Activated naive CD8-positive, alpha-beta T cell treated with anti-CD3 and anti-CD28 coated beads, Interleukin-2, amount 50 U/mL, for 24 hours (primary cell): ENCODE measurements around the gene RHOH.

Source experiments
- ATAC-seq: fragments of 150-1000 bp; cut with Tn5 transposase; one replicate; pipeline ENCODE4 v1.10.0; 2021
- DNase-seq: peaks from one replicate; pipeline ENCODE4 v3.0.0; 2021
- H3K27ac Mint-ChIP-seq: one replicate; pipeline ENCODE4 v1.8.0; 2021; ENCODE audit warnings: mild to moderate bottlenecking, mixed read lengths
- H3K27me3 Mint-ChIP-seq: one replicate; pipeline ENCODE4 v1.8.0; 2021; ENCODE audit warnings: mixed read lengths
- H3K36me3 Mint-ChIP-seq: one replicate; pipeline ENCODE4 v1.8.0; 2021; ENCODE audit warnings: low read depth, mixed read lengths
- H3K4me1 Mint-ChIP-seq: one replicate; pipeline ENCODE4 v1.8.0; 2021; ENCODE audit warnings: mixed read lengths
- H3K4me3 Mint-ChIP-seq: one replicate; pipeline ENCODE4 v1.8.0; 2021; ENCODE audit warnings: mild to moderate bottlenecking, moderate library complexity, mixed read lengths
- H3K9me3 Mint-ChIP-seq: one replicate; pipeline ENCODE4 v1.8.0; 2021; ENCODE audit warnings: mixed read lengths

The RHOH gene

DNA sequence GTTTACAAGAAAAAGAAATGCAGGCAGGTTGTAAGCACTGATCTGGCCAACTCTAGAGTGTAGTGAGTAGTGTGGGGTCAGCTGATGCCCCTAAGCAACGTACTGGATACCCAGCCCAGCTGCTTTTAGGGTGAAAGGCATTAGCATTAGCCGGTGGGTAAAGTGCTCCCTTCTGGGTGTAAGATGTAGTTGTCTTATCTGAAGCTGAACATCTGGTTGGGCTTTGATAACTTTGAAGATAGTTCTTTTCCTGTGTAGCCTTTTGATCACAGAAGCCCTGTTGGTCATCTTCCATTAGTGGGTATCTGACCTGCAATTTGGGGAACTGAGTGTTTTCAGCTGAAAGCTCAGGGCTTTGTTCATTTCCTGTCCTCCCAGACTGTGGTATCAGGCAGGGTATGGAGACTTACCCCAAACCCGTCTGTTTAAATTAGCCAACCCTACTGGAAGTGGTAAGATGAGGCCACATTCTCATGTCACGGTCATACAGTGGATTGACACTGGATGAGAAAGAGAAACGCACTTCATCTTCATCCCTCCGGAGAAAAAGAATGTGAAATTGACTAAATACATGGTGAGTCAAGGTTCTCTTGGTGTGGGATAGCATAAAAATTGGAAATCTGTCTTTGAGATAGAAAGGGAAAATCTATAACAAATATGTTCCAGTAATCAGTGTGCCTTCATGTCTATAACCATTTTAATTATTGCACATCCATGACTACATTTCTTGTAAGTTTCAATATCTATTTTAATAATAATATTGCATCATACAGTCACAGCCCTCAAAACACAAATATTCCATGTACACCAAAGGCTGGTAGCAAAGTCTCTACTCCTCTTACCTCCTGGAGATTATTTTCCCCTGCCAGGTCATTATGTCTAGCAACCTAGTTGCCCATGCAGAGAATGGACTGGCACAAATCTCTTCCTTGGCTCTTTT, 8.7 kb downstream of the RHOH start:
- H3K4me1 Mint-ChIP-seq: peaks cover 87% of the 10 kb centered on the region
- no peaks in the 10 kb centered on the region for H3K9me3 Mint-ChIP-seq
- DNase-seq: no peak
- peak overlapping the region; percentile 97 for H3K27ac Mint-ChIP-seq
- H3K4me3 Mint-ChIP-seq: peak overlapping the region; percentile 98
- H3K27me3 Mint-ChIP-seq: no peaks in the 10 kb centered on the region
- peak; percentile 69 for ATAC-seq
- H3K36me3 Mint-ChIP-seq: peaks cover 69% of the 10 kb centered on the region

DNA sequence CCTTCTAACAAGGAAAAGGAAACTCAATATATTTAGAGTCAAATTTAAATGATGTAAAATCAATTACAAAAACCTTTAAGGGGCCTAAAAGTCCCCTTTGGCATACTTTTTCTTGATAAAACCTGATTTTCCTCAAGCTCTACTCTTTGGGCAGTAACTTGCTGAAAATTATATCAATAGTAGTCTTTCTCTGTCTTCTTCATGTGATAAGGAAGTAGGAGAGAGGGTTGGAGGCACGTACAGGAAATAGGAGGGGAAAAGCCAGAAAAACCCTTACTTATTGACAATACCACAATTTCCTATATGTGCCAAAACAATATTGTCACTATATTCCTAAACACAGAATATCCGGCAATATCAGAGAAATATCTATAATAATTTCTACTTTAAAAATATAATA, 9.6 kb downstream of the RHOH start:
- Mint-ChIP-seq H3K27ac (peak overlapping the region; percentile 97), H3K9me3 (no peaks in the 10 kb centered on the region), H3K4me1 (peaks cover 87% of the 10 kb centered on the region), H3K36me3 (peaks cover 67% of the 10 kb centered on the region), H3K27me3 (no peaks in the 10 kb centered on the region), H3K4me3 (peak overlapping the region; percentile 98)
- DNase-seq (no peak), ATAC-seq (no peak)

DNA sequence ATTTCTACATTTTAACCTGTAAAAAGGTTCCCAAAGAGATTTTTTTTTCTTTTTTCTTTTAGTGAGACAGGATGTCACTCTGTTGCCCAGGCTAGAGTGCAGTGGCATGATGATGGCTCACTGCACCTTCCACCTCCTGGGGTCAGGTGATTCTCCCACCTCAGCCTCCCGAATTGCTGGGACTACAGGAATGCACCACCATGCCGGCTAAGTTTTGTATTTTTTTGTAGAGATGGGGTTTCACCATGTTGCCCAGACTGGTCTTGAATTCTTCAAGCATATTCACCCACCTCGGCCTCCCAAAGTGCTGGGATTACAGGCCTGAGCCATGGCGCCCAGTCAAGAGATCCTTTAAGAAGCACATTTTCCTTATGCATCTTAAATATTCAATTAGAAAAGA, 12.6 kb downstream of the RHOH start:
- peak overlapping the region; percentile 74 for H3K4me3 Mint-ChIP-seq
- no peak for ATAC-seq
- no peaks in the 10 kb centered on the region for H3K27me3 Mint-ChIP-seq
- peak overlapping the region; percentile 97 for H3K27ac Mint-ChIP-seq
- no peak for DNase-seq
- H3K36me3 Mint-ChIP-seq: peaks cover 70% of the 10 kb centered on the region
- H3K4me1 Mint-ChIP-seq: peaks cover 94% of the 10 kb centered on the region
- H3K9me3 Mint-ChIP-seq: no peaks in the 10 kb centered on the region

DNA sequence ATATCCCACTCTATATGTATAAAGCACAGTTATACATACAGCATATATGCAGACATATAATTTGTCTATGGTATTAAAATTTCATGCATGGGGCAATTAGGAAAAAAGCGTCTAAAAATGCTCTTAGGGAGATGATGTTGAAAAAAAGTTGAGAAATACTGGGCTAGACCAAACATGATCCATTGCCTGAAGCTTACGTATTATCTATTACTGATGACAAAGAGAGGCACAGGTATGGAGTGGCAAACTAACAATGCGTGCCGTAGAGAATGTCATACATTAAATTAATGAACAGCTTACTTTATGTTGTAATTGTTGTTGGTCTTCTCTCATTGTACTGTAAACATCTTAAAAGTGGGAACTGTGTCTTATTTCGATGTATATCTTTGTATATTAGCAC, 13.9 kb downstream of the RHOH start:
- H3K27ac Mint-ChIP-seq: peak overlapping the region; percentile 97
- no peak for ATAC-seq
- H3K36me3 Mint-ChIP-seq: peaks cover 70% of the 10 kb centered on the region

DNA sequence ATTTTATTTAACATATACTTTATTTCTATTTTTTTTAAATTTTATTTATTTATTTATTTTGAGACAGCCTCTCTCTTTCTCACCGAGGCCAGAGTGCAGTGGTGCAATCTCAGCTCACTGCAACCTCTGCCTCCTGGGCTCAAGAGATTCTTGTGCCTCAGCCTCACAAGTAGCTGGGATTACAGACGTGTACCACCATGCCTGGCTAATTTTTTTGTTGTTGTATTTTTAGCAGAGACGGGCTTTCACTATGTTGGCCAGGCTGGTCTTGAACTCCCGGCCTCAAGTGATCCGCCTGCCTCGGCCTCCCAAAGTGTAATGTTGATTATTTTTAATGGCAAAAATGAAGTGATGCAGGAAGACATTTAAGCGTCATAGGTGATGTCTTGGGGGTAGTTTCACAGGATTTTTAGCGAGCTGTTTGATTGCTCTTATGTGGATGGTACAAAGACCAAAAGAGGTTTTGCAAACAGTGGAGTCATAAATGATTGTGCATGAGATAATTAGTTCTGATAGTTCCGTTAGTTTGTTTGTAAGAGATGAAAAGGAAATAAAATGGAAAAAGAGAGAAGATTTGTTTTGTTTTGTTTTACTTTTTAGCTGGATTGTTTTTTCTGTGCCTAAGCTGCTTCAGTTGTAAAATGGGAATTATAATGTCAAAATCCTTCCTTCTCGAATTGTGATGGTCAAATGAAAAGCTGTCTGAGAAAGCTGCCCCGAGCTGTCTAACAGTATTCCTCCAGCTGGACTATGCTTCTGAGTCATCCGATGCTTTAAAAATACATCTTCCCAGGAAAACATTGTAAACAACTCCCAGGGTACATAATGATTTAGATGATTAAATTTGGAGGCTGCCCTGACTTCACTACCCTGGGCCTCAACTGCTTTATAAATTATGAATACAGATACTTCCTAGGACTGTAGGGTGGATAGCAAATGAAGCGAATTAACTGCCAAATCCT, 14.7 kb downstream of the RHOH start:
- Mint-ChIP-seq H3K9me3 (no peaks in the 10 kb centered on the region), H3K27ac (peak overlapping the region; percentile 97), H3K36me3 (peaks cover 73% of the 10 kb centered on the region), H3K27me3 (no peaks in the 10 kb centered on the region), H3K4me3 (peak overlapping the region; percentile 74), H3K4me1 (peaks cover 94% of the 10 kb centered on the region)
- DNase-seq (no peak), ATAC-seq (no peak)

More for the DNA sequence above, 13.9 kb downstream of the RHOH start:
- Mint-ChIP-seq H3K27me3 (no peaks in the 10 kb centered on the region), H3K4me1 (peaks cover 94% of the 10 kb centered on the region), H3K4me3 (peak overlapping the region; percentile 74), H3K9me3 (no peaks in the 10 kb centered on the region)
- DNase-seq: no peak

DNA sequence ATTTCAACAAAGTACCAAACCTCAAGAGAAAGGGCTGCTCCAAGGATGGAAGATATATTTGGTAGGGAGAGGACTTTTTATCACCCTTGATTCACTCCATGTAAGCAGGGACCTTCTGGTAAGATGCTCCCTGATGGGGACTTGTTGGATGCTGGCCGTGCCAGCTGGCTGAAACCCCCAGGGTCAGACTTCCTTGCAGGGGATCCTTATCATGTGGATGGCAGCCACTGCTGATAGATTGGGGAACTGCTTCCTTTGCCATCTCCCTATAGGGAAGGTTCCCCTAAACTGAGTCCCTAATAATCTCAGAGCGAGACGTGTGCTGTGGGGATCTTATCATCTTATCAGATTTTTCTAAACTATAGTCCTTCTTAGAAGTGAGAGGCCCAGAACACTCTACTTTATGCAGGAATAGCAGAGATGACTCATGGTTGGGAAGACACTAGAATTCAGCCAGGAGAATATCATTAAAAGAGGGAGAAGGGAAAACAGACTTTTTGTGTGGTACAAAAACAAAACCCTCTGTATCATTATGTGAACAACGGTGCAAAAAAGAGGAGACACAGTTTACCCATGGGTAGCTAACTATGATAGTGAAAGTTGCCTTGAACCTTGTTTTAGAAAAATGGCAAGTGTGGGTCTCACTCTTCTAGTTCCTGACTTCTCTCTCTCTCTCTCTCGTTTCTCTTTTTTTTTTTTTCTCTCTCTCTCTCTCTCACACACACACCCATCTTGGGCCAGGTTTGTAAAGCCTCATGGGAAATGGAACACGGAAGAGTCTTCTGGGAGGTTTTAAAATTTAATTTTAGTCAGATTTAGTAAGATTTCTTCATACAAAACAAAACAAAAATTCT, 16.1 kb downstream of the RHOH start:
- Mint-ChIP-seq H3K9me3 (no peaks in the 10 kb centered on the region), H3K27me3 (no peaks in the 10 kb centered on the region), H3K4me3 (peak overlapping the region; percentile 74), H3K36me3 (peaks cover 83% of the 10 kb centered on the region), H3K27ac (peak overlapping the region; percentile 97), H3K4me1 (peaks cover 97% of the 10 kb centered on the region)
- peak; percentile 34 for ATAC-seq
- DNase-seq: no peak

DNA sequence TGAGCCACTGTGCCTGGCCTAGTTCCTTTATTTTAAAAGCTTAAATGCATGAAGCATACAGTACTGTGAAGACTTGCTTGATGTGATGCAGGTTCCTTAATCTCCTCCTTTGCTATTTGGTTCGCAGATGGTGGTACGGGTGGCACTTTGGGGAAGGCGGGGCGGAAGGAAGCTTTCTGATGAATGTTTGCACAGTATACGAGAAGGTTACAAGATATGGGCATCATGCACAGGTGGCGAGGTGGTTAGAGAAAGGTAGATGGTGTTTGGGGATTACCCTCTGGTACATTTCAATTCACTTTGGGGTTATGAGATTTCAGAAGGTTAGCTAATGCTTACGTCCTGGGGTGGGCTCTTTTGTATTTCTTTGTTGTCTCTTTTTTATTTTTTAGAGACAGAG, 17.2 kb downstream of the RHOH start:
- H3K36me3 Mint-ChIP-seq: peaks cover 82% of the 10 kb centered on the region

DNA sequence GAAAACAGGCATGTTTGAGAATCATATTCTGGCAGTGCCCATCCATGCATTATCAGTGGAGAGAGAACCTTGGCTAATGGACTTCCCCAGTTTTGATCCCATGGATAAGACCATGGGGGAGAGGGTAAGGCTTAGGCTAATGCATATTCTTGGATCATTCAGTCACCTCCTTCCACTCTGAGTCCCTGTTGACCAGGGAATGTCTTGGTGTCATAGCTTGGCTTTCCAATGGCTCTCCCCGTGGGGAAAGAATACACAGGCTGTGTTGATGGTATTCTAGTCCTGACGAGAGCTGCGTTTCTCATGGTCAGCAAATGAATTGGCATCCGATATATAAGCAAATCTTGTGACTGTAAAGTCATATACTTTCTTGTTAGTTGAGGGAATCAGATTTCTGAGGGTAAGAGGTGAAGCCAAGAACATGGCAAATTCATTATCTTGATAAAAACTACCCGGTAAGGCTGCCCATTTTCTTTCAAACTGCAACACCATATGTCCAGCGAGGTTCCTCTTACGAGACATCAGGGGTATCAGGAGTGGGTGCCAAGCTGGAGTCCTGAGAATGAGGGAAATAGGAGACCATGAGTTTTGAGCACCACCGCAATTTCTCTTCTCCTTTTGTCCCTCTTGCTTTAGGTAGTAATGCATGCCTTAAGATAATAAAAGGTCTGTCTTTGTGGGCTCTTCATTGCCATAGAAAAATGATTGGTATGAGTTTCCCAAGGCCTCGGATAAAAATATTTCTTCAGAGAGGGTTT, 18.0 kb downstream of the RHOH start:
- Mint-ChIP-seq H3K4me3 (peak overlapping the region; percentile 74), H3K4me1 (peaks cover 99% of the 10 kb centered on the region), H3K36me3 (peaks cover 78% of the 10 kb centered on the region), H3K27me3 (no peaks in the 10 kb centered on the region), H3K27ac (peak overlapping the region; percentile 97), H3K9me3 (no peaks in the 10 kb centered on the region)
- no peak for DNase-seq
- no peak for ATAC-seq

More for the DNA sequence above, 17.2 kb downstream of the RHOH start:
- ATAC-seq (peak; percentile 55), DNase-seq (no peak)
- Mint-ChIP-seq H3K9me3 (no peaks in the 10 kb centered on the region), H3K27me3 (no peaks in the 10 kb centered on the region), H3K4me3 (peak overlapping the region; percentile 74), H3K27ac (peak overlapping the region; percentile 97), H3K4me1 (peaks cover 99% of the 10 kb centered on the region)

DNA sequence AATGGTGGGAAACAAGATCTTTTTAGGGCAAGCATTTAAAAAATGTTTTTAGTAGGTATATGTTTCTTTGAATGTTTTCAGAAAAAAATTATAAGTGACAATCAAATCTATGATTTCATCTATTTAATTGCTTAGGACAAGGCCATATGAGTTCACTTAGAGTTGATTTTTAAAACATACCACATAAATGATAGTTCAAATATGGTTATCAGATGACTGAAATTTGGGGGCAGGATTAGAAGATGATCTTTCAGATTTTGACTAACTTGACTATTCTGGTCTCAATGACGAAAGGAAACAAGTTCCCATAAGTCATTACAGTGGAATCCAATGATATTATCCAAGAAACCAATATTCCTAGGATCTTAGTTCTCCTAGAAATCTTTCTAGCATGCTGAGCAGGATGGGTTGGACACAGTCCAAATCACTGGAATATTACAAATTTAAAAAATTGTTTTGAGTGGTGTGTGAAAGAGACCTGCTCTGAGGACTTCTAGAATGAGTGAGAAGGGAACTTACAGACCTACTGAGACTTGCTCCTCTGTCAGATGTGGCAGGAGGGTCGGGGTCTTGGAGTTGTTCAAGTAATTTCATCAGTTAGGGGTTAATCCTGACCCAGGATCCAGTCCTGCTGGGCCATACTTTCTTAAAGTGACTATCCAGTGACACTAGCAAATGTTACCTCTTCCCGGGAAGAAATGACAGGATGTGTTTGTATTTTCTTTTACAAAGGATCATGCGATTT, 20.0 kb downstream of the RHOH start:
- H3K4me1 Mint-ChIP-seq: peaks cover 98% of the 10 kb centered on the region

DNA sequence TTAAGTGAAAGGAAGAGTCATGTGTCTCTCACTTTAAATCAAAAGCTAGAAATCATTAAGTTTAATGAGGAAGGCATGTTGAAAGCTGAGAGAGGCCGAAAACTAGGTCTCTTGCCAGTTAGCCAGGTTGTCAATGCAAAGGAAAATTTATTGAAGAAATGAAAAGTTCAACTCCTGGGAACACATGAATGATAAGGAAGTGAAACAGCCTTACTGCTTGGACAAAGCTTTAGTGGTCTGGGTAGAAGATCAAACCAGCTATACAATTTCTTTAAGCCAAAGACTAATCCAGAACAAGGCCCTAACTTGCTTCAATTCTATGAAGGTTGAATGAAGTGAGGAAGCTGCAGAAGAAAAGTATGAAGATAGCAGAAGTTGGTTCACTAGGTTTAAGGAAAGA, 24.9 kb downstream of the RHOH start:
- Mint-ChIP-seq H3K4me3 (peak overlapping the region; percentile 65), H3K27ac (peak overlapping the region; percentile 97)
- no peak for ATAC-seq

More for the DNA sequence above, 20.0 kb downstream of the RHOH start:
- ATAC-seq: peak; percentile 45
- peak overlapping the region; percentile 97 for H3K27ac Mint-ChIP-seq
- peaks cover 78% of the 10 kb centered on the region for H3K36me3 Mint-ChIP-seq
- H3K4me3 Mint-ChIP-seq: peak overlapping the region; percentile 67
- no peaks in the 10 kb centered on the region for H3K9me3 Mint-ChIP-seq
- no peaks in the 10 kb centered on the region for H3K27me3 Mint-ChIP-seq
- DNase-seq: no peak

DNA sequence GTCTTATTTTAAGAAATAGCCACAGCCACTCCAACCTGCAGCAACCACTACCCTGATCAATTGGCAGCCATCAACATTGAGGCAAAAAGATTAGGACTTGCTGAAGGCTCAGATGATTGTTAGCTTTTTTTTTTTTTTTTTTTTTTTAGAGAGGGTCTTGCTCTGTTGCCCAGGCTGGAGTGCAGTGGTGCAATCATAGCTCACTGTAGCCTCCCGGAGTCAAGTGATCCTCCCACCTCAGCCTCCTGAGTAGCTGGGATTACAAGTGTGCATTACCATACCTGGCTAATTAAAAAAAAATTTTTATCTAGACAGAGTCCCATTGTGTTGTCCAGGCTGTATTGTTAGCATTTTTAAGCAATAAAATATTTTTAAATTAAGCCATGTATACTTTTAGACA, 26.5 kb downstream of the RHOH start:
- peaks cover 2% of the 10 kb centered on the region for H3K27me3 Mint-ChIP-seq
- ATAC-seq (no peak), DNase-seq (no peak)
- no peaks in the 10 kb centered on the region for H3K9me3 Mint-ChIP-seq
- H3K4me1 Mint-ChIP-seq: peaks cover 92% of the 10 kb centered on the region
- peaks cover 73% of the 10 kb centered on the region for H3K36me3 Mint-ChIP-seq
- H3K27ac Mint-ChIP-seq: peak overlapping the region; percentile 97
- peak overlapping the region; percentile 13 for H3K4me3 Mint-ChIP-seq

More for the DNA sequence above, 24.9 kb downstream of the RHOH start:
- Mint-ChIP-seq H3K36me3 (peaks cover 80% of the 10 kb centered on the region), H3K9me3 (no peaks in the 10 kb centered on the region), H3K4me1 (peaks cover 94% of the 10 kb centered on the region), H3K27me3 (no peaks in the 10 kb centered on the region)
- DNase-seq: no peak

DNA sequence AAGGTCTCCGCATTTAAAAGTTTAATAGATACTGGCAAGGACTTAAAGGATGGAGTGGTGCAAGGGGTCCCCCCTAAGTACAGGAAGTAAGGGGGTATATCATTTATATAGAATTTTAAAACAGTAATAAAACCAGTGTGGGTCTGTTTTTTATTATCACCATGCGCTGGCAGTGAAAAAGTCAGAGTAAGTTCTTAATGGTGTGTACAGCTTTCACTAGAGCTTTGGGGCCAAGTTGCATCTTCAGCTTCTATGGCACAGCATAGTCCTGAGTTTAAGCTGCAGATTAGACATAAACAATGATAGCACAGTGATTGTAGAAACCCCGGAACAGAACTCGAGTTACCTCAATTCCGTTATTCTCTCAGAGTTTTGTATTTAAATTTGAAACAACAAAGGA, 27.6 kb downstream of the RHOH start:
- Mint-ChIP-seq H3K27me3 (peaks cover 2% of the 10 kb centered on the region), H3K36me3 (peaks cover 78% of the 10 kb centered on the region), H3K9me3 (no peaks in the 10 kb centered on the region), H3K4me3 (peak overlapping the region; percentile 62), H3K27ac (peak overlapping the region; percentile 97), H3K4me1 (peaks cover 93% of the 10 kb centered on the region)
- ATAC-seq: no peak
- DNase-seq: no peak

DNA sequence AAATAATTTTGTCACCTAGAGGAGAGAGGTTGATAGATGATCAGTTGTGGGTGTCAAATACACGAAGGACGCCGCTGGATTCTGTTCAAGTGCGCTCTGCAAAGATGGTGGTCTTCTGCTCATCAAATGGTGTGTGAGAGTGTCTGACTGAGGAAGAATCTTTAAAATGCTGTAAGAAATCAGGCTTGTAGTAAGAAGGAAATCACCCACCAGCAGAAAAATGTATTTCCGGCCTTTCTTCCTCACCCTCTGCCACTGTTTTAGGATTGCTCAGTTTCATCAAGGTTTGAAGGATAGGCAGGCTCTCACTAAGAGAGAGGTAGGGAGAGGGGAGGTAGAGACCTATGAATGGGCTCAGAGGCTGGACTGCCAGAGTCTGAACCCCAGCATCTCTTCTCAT, 28.7 kb downstream of the RHOH start:
- H3K27me3 Mint-ChIP-seq: peaks cover 2% of the 10 kb centered on the region
- peak overlapping the region; percentile 97 for H3K27ac Mint-ChIP-seq
- H3K9me3 Mint-ChIP-seq: no peaks in the 10 kb centered on the region
- peaks cover 93% of the 10 kb centered on the region for H3K4me1 Mint-ChIP-seq
- peaks cover 75% of the 10 kb centered on the region for H3K36me3 Mint-ChIP-seq
- ATAC-seq: no peak
- DNase-seq: no peak
- peak overlapping the region; percentile 62 for H3K4me3 Mint-ChIP-seq
